D341Med (cell line): ENCODE data around the gene TMEM44.
"Not testable (repeated sequence)": the region's sequence is repeated elsewhere in the genome, so short reads cannot be mapped to it uniquely, and the experiment has no call there.

Experiments
- DNase-seq: peaks from one replicate; pipeline ENCODE4 v3.0.0; 2012; ENCODE audit warnings: low spot score

TMEM44 gene

DNA sequence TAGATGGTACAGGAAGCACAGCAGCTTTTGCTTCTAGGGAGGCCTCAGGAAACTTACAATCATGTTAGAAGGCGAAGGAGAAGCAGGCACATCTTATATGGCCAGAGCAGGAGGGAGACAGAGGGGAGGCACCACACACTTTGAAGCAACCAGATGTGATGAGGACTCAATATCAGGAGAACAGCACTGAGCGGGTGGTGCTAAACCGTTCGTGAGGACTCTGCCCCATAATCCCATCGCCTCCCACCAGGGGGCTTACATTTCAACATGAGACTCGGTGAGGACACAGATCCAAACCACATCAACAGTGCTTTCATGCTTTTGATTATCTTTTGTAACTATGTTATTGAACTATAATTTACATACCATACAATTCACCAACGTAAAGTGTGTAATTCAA, 7.6 kb upstream of the TMEM44 start:
- DNase-seq: no peak

- no peak for DNase-seq
These were observed 5.9 kb upstream of the TMEM44 start for GRCh38 chr3:194638991-194639605.

DNA sequence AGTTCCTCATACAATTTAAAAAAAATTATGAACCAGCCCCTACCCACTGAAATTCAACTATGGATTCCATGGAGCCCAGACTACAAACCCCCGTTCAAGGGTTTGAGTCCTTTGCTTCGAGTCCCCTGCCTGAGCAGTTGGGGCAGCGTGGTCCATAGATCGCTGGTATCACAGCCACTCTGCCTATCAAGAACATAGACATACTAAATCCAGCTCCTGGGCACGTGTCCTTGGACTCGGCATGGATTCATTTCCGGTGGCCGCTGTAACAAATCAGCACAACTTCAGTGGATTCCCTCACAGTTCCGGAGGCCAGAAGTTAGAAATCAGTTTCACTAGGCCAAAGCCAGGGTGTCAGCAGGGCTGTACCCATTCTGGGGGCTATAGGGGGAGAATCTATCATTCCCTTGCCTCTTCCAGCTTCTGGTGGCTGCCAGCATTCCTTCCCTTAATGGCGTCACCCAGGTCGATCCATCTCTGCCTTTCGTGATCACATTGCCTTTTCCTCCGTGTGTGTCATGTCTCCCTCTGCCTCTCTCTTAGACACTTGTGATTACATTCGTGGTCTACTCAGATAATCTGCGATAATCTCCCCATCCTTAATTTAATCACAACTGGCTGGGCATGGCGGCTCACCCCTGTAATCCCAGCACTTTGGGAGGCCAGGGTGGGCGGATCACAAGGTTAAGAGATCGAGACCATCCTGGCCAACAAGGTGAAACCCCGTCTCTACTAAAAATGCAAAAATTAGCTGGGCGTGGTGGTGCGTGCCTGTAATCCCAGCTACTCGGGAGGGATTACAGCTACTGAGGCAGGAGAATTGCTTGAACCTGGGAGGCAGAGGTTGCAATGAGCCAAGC, 4.6 kb upstream of the TMEM44 start:
- no peak for DNase-seq

- no peak for DNase-seq
These were observed 3.8 kb upstream of the TMEM44 start for GRCh38 chr3:194637066-194637465.

- DNase-seq: no peak
These were observed 340 bp downstream of the TMEM44 start for GRCh38 chr3:194632809-194633348.

DNA sequence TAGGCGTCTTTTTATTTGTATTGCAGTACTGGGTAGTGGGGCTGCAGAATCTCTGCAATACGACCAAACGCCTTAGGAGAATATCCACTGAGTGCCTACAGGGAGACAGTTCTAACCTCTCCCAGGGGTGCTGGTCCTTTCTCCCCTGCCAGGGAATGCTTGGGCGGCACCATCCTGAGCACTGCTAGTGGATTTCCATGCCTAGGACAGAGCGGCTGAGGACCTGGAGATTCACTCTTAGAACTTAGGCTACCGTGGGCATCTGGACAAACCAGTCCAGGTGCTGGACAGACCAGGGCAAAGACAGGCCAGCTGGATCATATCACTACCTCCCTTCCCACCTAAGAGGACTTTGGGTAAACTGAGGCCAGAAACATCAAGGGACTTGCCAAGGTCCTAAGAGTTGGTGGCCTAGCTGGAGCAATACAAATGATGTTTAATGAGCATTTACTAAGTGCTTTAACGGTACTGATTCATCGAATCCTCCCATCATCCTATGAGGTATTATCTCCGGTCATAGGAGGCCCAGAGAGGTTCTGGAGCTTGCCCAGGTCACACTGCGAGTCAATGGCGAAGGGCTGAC, 902 bp downstream of the TMEM44 start:
- DNase-seq: no peak

- DNase-seq: no peak
These were observed 1.5 kb downstream of the TMEM44 start for GRCh38 chr3:194631696-194632095.

DNA sequence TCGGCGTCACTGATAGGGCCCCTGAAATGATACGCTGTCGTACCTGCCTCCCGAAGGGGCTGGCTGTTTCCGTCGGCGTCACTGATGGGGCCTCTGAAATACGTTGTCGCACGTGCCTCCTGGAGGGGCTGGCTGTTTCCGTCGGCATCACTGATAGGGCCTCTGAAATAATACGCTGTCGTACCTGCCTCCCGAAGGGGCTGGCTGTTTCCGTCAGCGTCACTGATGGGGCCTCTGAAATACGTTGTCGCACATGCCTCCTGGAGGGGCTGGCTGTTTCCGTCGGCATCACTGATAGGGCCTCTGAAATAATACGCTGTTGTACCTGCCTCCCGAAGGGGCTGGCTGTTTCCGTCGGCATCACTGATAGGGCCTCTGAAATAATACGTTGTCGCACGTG, 2.5 kb downstream of the TMEM44 start:
- not testable (repeated sequence) for DNase-seq

DNA sequence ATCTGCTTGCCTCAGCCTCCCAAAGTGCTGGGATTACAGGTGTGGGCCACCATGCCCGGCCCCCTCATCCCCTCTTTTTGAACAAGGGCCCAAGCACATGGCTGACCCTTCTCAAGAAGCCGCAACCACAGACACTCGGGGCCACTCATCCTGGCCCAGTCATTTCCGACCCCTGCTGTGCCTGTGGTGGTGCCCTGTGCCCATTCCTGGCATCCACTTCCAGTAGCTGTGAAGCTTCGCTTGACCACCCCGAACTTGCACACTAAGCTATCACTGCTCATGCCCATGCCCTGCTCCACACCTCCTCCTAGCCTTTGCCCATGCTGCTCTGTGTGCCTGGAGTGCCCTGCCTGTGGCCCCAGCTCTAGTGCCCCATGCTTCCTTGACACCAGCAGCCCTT, 8.3 kb downstream of the TMEM44 start:
- no peak for DNase-seq

DNA sequence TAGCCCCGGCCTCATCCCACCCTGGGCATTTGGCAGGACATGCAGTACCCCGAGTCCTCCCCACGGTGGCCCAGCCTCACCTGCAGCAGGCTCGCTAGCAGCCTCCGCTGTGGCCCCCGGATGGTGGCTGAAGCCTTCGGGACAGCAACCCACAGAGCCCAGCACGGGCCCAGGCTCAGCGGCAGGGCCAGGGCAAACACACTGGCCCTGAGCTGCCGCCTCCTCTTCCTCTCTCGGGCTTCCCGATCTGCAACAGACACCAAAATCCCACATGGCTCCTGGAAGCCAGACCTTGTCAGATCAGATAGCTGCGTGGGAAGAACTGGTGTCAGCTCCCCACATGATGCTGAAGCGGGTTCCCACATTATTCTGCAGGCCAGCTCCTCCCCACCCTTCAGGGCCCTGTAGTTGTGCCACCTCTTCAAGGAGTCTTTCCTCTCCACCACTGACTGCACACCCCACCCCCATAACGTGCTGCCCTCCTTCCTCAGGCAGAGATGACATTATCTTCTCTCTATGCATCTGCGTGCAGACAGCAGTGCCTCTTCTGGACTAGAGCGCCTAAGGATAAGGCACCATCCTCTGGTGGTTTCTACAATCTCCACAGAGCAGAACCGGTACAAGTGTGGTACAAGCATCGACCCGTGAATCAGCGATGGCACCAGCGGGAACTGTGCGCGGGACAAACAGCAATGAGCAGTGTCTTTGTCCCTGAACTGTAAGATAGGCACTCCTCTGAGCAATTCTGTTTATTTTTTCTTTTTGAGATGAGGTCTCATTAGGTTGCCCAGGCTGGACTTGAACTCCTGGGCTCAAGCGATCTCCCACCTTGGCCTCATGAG, 9.5 kb downstream of the TMEM44 start:
- DNase-seq: no peak

DNA sequence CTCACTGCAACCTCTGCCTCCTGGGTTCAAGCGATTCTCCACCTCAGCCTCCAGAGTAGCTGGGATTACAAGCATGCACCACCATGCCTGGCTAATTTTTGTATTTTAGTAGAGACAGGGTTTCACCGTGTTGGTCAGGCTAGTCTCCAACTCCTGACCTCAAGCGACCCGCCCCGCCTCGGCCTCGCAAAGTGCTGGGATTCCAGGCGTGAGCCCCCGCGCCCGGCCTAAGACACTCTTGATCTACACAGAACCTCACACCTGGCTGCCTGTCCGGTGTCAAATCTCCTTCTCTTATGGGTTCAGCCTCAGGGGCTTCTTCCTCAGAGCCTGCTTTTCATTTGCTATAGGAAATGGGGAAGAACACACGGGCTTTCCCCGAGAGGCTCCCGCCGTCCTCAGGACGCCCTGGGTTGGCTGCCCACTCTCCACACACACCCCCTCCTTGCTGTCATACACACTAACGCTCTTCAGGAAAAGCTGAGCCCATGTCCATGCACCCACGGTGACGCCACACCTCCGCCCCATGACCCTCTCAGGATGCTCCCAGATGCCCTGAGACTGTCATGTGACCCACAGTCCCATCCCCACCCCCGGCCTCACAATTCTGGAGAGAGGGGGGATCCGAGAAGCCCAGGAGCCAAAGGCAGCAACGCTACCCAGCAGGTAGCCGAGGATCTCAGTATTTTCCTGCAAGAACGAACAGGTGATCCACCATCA, 10.4 kb downstream of the TMEM44 start:
- no peak for DNase-seq

DNA sequence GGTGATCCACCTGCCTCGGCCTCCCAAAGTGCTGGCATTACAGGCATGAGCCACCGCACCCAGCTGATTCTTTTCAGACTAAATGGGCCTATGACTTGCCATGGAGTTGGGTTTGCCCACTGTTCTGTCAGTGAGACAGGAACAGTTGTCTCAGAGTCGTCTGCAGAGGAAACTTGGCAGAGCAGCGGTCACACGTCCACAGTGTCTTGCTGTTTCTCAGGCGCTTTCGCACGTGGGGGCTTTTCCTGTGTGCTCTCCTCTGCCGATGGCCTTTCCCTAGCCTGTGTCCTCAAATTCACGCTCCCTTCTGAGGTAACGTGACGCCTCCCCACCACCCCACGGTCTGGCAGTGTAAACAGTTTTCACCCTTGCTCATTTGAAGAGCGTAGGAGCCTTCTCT, 11.3 kb downstream of the TMEM44 start:
- DNase-seq: no peak

GRCh38 chr3:194620196-194620595, 13.0 kb downstream of the TMEM44 start:
- no peak for DNase-seq

DNA sequence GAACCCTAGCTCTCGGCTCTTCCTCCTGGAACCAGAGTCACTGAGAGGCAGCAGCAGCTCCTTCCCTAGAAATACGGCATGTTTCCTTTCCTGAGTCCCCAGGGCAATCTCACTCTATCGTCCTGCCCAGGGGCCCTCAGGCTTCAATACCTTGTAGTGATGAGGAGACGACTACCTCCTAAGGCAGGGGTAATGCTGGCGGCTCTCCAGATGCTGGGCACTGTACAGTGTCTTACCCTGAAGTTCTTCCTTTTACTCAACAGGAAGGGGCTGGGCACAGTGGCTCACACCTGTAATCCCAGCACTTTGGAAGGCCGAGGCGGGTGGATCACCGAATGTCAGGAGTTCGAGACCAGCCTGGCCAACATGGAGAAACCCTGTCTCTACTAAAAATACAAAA, 13.5 kb downstream of the TMEM44 start:
- no peak for DNase-seq

GRCh38 chr3:194618858-194619608, 14.2 kb downstream of the TMEM44 start:
- no peak for DNase-seq

- DNase-seq: no peak
These were observed 15.4 kb downstream of the TMEM44 start for GRCh38 chr3:194617827-194618226.

GRCh38 chr3:194617143-194617671, 16.0 kb downstream of the TMEM44 start:
- DNase-seq: no peak

DNA sequence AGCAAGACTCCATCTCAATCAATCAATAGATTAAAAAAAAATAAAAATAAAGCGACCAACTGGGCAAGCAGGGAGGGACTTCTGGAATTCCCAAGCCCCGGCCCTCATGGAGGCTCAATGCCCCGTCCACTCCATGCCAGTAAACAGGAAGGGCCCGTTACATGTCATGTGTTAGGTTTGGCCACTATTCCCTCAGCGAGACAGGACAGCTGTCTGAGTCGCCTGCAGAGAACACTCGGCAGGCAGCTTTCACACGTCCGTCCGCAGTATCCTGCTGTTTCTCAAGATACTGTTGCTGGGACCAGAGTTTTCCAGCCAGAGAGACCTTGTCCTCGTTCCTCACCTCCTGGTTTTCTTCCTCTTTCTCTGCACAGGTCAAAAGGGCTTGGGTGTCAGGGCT, 18.0 kb downstream of the TMEM44 start:
- no peak for DNase-seq

GRCh38 chr3:194612221-194612620, 21.0 kb downstream of the TMEM44 start:
- no peak for DNase-seq

DNA sequence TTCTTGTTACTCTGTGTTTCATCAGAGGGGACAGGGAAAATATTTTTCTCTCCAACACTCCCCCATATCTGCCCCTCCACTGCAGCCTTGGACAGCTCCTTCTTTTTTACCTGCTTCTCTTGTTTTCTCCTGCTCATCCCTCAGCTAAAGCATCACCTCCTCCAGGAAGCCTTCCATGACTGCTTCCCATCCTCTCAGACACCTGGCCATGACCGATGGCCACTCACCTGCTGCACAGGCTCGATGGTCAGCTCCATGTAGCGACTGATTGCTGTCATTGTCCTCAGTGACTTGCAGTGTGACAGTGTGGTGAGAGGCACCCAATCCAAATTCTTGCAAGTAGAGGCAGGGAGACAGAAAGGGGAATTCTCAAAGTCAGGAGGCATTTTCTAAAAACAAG, 22.5 kb downstream of the TMEM44 start:
- no peak for DNase-seq
